GM19328 (cell line): Measurements from ENCODE around the gene FAM47E.
"Not testable (repeated sequence)": the region's sequence is repeated elsewhere in the genome, so short reads cannot be mapped to it uniquely, and the experiment has no call there.

Experiments used
- ATAC-seq: cut with Tn5 transposase; IDR thresholded peaks from one replicate; pipeline ENCODE4 v1.9.1; 2021; ENCODE audit warnings: mild to moderate bottlenecking, moderate library complexity; ENCODE audit not compliant: unreplicated experiment

Gene FAM47E

GRCh38 chr4:76265631-76266218 is 14.2 kb downstream of the FAM47E start:
- no peak for ATAC-seq

- ATAC-seq, result no peak
Observed at GRCh38 chr4:76266627-76267026, 15.1 kb downstream of the FAM47E start.

- no peak for ATAC-seq
Observed at GRCh38 chr4:76267811-76268210, 16.3 kb downstream of the FAM47E start.

- ATAC-seq, result no peak
Observed at GRCh38 chr4:76270244-76271175, 19.0 kb downstream of the FAM47E start.

GRCh38 chr4:76271248-76271647 is 19.7 kb downstream of the FAM47E start:
- ATAC-seq, result no peak

- ATAC-seq, result no peak
Observed at GRCh38 chr4:76272073-76272472, 20.6 kb downstream of the FAM47E start.

- no peak for ATAC-seq
Observed at GRCh38 chr4:76272582-76272981, 21.1 kb downstream of the FAM47E start.

- ATAC-seq, result no peak
Observed at GRCh38 chr4:76272999-76273398, 21.5 kb downstream of the FAM47E start.

- ATAC-seq, result no peak
Observed at GRCh38 chr4:76275486-76276124, 24.1 kb downstream of the FAM47E start.

GRCh38 chr4:76276813-76277212 is 25.3 kb downstream of the FAM47E start:
- ATAC-seq, result no peak

- no peak for ATAC-seq
Observed at GRCh38 chr4:76277667-76278066, 26.1 kb downstream of the FAM47E start.

GRCh38 chr4:76278583-76278982 is 27.1 kb downstream of the FAM47E start:
- no peak for ATAC-seq

GRCh38 chr4:76279462-76279861 is 27.9 kb downstream of the FAM47E start:
- no peak for ATAC-seq

- no peak for ATAC-seq
Observed at GRCh38 chr4:76280488-76281441, 29.2 kb downstream of the FAM47E start.

- not testable (repeated sequence) for ATAC-seq
Observed at GRCh38 chr4:76281594-76281993, 30.1 kb downstream of the FAM47E start.

GRCh38 chr4:76282941-76283689 is 31.6 kb downstream of the FAM47E start:
- ATAC-seq, result no peak

GRCh38 chr4:76283900-76284299 is 32.4 kb downstream of the FAM47E start:
- no peak for ATAC-seq

- ATAC-seq, result not testable (repeated sequence)
Observed at GRCh38 chr4:76287811-76288210, 36.3 kb downstream of the FAM47E start.

- ATAC-seq, result no peak
Observed at GRCh38 chr4:76292730-76293129, 41.2 kb downstream of the FAM47E start.

GRCh38 chr4:76293772-76294171 is 42.3 kb downstream of the FAM47E start:
- ATAC-seq, result no peak
